ENCODE measurements around the gene SKIL.

SKIL gene

GRCh38 chr3:170438836-170439235 lies 81.3 kb downstream of the SKIL start:
- DNase-seq = no peak

- no peak for DNase-seq
Measured at GRCh38 chr3:170440344-170440743, 82.8 kb downstream of the SKIL start.

GRCh38 chr3:170441412-170441811 lies 83.9 kb downstream of the SKIL start:
- DNase-seq = no peak

GRCh38 chr3:170442947-170443346 lies 85.4 kb downstream of the SKIL start:
- no peak for DNase-seq

- no peak for DNase-seq
Measured at GRCh38 chr3:170443457-170443856, 85.9 kb downstream of the SKIL start.
